Right forelimb (tissue), 1 donor: ENCODE data around the gene ATP1A2.

ENCODE experiments used
- DNase-seq: peaks from one replicate; pipeline ENCODE4 v3.0.0-alpha.2; 2018

ATP1A2 gene

GRCh38 chr1:160186729-160187128 lies 71.2 kb downstream of the ATP1A2 start:
- no peak for DNase-seq

GRCh38 chr1:160187407-160187806 lies 71.8 kb downstream of the ATP1A2 start:
- DNase-seq: no peak

GRCh38 chr1:160188341-160188740 lies 72.8 kb downstream of the ATP1A2 start:
- DNase-seq: no peak

GRCh38 chr1:160189649-160190625 lies 74.4 kb downstream of the ATP1A2 start, which contains the start of gene CASQ1:
Gene CASQ1, plus strand, starts transcription at chr1:160190575. Its CDS starts 177 bp downstream, at chr1:160190752.
- no peak for DNase-seq

- DNase-seq: no peak
Measured at GRCh38 chr1:160191756-160192155, 76.2 kb downstream of the ATP1A2 start.

- no peak for DNase-seq
Measured at GRCh38 chr1:160192234-160192633, 76.7 kb downstream of the ATP1A2 start.
